ENCODE measurements around the gene KRT26. TPM values are rescaled to one million over a fixed set of nuclear protein-coding genes. Genes with fewer than 3 reads are reported as not detected.

The KRT26 gene
- not detected in 2 replicates for total RNA-seq

DNA sequence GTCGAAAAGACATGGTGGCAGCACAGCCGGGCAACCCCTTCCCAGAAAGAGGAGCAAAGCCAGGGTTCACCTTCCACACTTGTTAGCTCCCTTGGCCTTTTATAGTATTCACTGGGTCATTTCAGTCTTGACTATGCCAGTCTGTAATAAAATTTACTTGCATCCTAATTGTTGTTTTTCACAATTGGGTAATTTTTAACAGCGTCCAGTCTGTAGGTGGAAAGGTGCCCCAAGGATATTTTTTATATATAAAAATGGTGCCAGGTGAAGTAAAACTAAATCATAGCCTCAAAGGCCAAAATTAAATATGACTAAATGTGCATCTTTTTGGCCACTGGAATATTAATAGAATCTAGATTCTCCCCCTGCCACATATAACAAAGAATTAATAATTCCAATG lies at the start of gene KRT26:
TSS of gene KRT26 (minus strand) at position 101 of the 400 bp plus-strand sequence. CDS start at position 13, 88 bp downstream.

GRCh38 chr17:40799859-40800258 lies 27.9 kb upstream of the KRT26 start, which contains the start of gene KRT28:
Gene KRT28 (minus strand): TSS chr17:40799959. CDS start chr17:40799893, 66 bp downstream.

DNA sequence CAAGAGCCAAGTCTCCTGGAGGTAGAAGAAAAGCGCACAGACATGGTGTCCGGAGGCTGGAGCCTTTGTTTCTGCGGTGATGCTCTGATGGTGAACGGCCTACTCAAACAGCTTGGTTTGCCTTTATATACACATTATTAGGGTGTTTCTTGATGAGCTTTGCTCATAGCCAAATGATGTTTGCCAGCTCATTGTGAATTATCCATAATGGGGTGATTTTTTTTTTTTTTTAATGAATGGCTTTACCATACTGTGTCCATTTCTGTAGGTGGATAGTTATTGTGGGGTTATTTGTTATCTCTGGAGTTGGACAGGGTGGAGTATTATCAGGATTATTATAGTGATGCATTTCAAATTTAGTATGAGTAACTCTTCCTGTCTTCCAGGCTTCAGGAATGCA lies 10.4 kb upstream of the KRT26 start, which contains the start of gene KRT27:
TSS of gene KRT27 (minus strand) at position 101 of the 400 bp plus-strand sequence. CDS start at position 44, 57 bp downstream.

GRCh38 chr17:40755231-40755630 lies 16.8 kb downstream of the KRT26 start, which contains the start of gene KRT25:
Gene KRT25 (minus strand): TSS chr17:40755331. CDS start chr17:40755271, 60 bp downstream.

Other genes with a start within 250 kb of the KRT26 start
- gene CCR7, start 206.7 kb downstream of the KRT26 start, total RNA-seq, result not detected in 2 replicates
- gene SMARCE1, start 124.4 kb downstream of the KRT26 start, total RNA-seq, result 120 and 125 TPM in 2 replicates
- not detected in 2 replicates for gene KRT222, start 107.0 kb downstream of the KRT26 start, total RNA-seq
- gene KRT24, start 68.4 kb downstream of the KRT26 start, total RNA-seq, result not detected in 2 replicates
- not detected in 2 replicates for gene KRT25, start 16.9 kb downstream of the KRT26 start, total RNA-seq
- not detected in 2 replicates for gene KRT27, start 10.3 kb upstream of the KRT26 start, total RNA-seq
- gene KRT28, start 27.8 kb upstream of the KRT26 start, total RNA-seq, result not detected in 2 replicates
- 2.1 and 10.2 TPM in 2 replicates for gene KRT10, start 50.4 kb upstream of the KRT26 start, total RNA-seq
- gene KRT12, start 95.0 kb upstream of the KRT26 start, total RNA-seq, result not detected in 2 replicates
- gene KRT20, start 113.0 kb upstream of the KRT26 start, total RNA-seq, result not detected in 2 replicates
- not detected in 2 replicates for gene KRT23, start 165.4 kb upstream of the KRT26 start, total RNA-seq
- not detected in 2 replicates for gene KRT39, start 194.7 kb upstream of the KRT26 start, total RNA-seq
- not detected in 2 replicates for gene KRT40, start 212.1 kb upstream of the KRT26 start, total RNA-seq
- not detected in 2 replicates for gene KRTAP3-3, start 222.0 kb upstream of the KRT26 start, total RNA-seq
- not detected in 2 replicates for gene KRTAP3-2, start 227.7 kb upstream of the KRT26 start, total RNA-seq
- gene KRTAP3-1, start 236.9 kb upstream of the KRT26 start, total RNA-seq, result not detected in 2 replicates

All from thoracic aorta endothelial cell (primary cell).